ENCODE results near the gene ZNF76. TPM values are rescaled to one million over a fixed set of nuclear protein-coding genes. Genes with fewer than 3 reads are reported as not detected.

ZNF76 gene
- total RNA-seq, 2 experiments from 2014 or later: 46.1 to 53.4 TPM

- no peaks in the 10 kb centered on the region for H3K9me3 ChIP-seq (ENCODE audit: control insufficient read depth in 1 of 2, insufficient read depth in 1 of 2, low read length in 2 of 2)
- H3K27ac ChIP-seq (ENCODE audit: low read depth in 1 of 2, low read length in 2 of 2): no peak overlapping the region
- Mint-ChIP-seq H3K4me1 (ENCODE audit: low read depth) (peaks cover 65% of the 10 kb centered on the region), H3K27ac (no peak overlapping the region), H3K36me3 (ENCODE audit: low read depth) (peaks cover 9% of the 10 kb centered on the region), H3K4me3 (no peak overlapping the region), H3K9me3 (no peaks in the 10 kb centered on the region), H3K27me3 (no peaks in the 10 kb centered on the region)
- intact Hi-C loops (cut with DNase I, micrococcal nuclease): loop anchor here in 1 of 2 experiments (10.0 kb wide), 1 partner anchor 759 kb away; the partner anchor contains the start of genes MAPK14 and SLC26A8
- no peak overlapping the region for H3K4me3 ChIP-seq (ENCODE audit: low read length)
- peaks cover 12% of the 10 kb centered on the region for H3K4me1 ChIP-seq (ENCODE audit: insufficient read depth, low read length)
- no peak for TF ChIP-seq CTCF (IDR thresholded peaks at IDR 0.05)
- H3K27me3 ChIP-seq (ENCODE audit: control insufficient read depth in 1 of 2, insufficient read depth in 2 of 2, low read length in 2 of 2): no peaks in the 10 kb centered on the region
- no peak for ATAC-seq (ENCODE audit: poor library complexity)
- ChIA-PET CTCF (no interaction called here), POLR2A (no interaction called here)
- H3K36me3 ChIP-seq (ENCODE audit: insufficient read depth, low read length): peaks cover 2% of the 10 kb centered on the region
- DNase-seq: no peak
Observed at GRCh38 chr6:35265523-35265922, 6.0 kb downstream of the ZNF76 start.

- Mint-ChIP-seq H3K27ac (peak overlapping the region; percentile 29), H3K4me3 (no peak overlapping the region), H3K9me3 (no peaks in the 10 kb centered on the region), H3K27me3 (no peaks in the 10 kb centered on the region), H3K4me1 (ENCODE audit: low read depth) (peaks cover 47% of the 10 kb centered on the region), H3K36me3 (ENCODE audit: low read depth) (peaks cover 9% of the 10 kb centered on the region)
- intact Hi-C loops (cut with DNase I, micrococcal nuclease): loop anchor here in 1 of 2 experiments (10.0 kb wide), 1 partner anchor 757 kb away; the partner anchor contains the start of genes MAPK14 and SLC26A8
- ChIA-PET POLR2A (no interaction called here), CTCF (no interaction called here)
- H3K9me3 ChIP-seq (ENCODE audit: control insufficient read depth in 1 of 2, insufficient read depth in 1 of 2, low read length in 2 of 2): no peaks in the 10 kb centered on the region
- no peak for TF ChIP-seq CTCF (IDR thresholded peaks at IDR 0.05)
- peaks cover 7% of the 10 kb centered on the region for H3K4me1 ChIP-seq (ENCODE audit: insufficient read depth, low read length)
- H3K27me3 ChIP-seq (ENCODE audit: control insufficient read depth in 1 of 2, insufficient read depth in 2 of 2, low read length in 2 of 2): no peaks in the 10 kb centered on the region
- peaks cover 2% of the 10 kb centered on the region for H3K36me3 ChIP-seq (ENCODE audit: insufficient read depth, low read length)
- no peak overlapping the region for H3K4me3 ChIP-seq (ENCODE audit: low read length)
- no peak for ATAC-seq (ENCODE audit: poor library complexity)
- H3K27ac ChIP-seq (ENCODE audit: low read depth in 1 of 2, low read length in 2 of 2): no peak overlapping the region
- DNase-seq: no peak
Observed at GRCh38 chr6:35267446-35267845, 7.9 kb downstream of the ZNF76 start.

GRCh38 chr6:35267897-35268296 lies 8.4 kb downstream of the ZNF76 start:
- no peaks in the 10 kb centered on the region for H3K27me3 Mint-ChIP-seq
- Histone ChIP-seq H3K27me3 (ENCODE audit: control insufficient read depth in 1 of 2, insufficient read depth in 2 of 2, low read length in 2 of 2) (no peaks in the 10 kb centered on the region), H3K36me3 (ENCODE audit: insufficient read depth, low read length) (peaks cover 2% of the 10 kb centered on the region), H3K4me3 (ENCODE audit: low read length) (no peak overlapping the region), H3K27ac (ENCODE audit: low read depth in 1 of 2, low read length in 2 of 2) (no peak overlapping the region), H3K9me3 (ENCODE audit: control insufficient read depth in 1 of 2, insufficient read depth in 1 of 2, low read length in 2 of 2) (no peaks in the 10 kb centered on the region), H3K4me1 (ENCODE audit: insufficient read depth, low read length) (peaks cover 4% of the 10 kb centered on the region)
- intact Hi-C loops (cut with DNase I, micrococcal nuclease): loop anchor here in 1 of 2 experiments (10.0 kb wide), 1 partner anchor 757 kb away; the partner anchor contains the start of genes MAPK14 and SLC26A8
- no peak for DNase-seq
- peak overlapping the region; percentile 29 for H3K27ac Mint-ChIP-seq
- ChIA-PET POLR2A (interaction anchor here (2.3 kb wide), 1 partner anchor 9 kb away, joined by 14 read pairs; the partner anchor contains the start of gene ZNF76), CTCF (no interaction called here)
- ATAC-seq (ENCODE audit: poor library complexity): no peak
- peaks cover 9% of the 10 kb centered on the region for H3K36me3 Mint-ChIP-seq (ENCODE audit: low read depth)
- no peak for TF ChIP-seq CTCF (IDR thresholded peaks at IDR 0.05)
- peaks cover 43% of the 10 kb centered on the region for H3K4me1 Mint-ChIP-seq (ENCODE audit: low read depth)
- H3K9me3 Mint-ChIP-seq: no peaks in the 10 kb centered on the region
- no peak overlapping the region for H3K4me3 Mint-ChIP-seq

Data from CD4-positive, alpha-beta T cell (primary cell).